KOPT-K1 (cell line): ENCODE measurements around the gene KRT75.

Experiments used
- H3K27ac ChIP-seq: fragments of 200-600 bp; sonication (generic); 2 replicates; pipeline ENCODE4 v1.5.1; 2016; ENCODE audit warnings: antibody characterized with exemption, mild to moderate bottlenecking, low read depth, low read length; ENCODE audit not compliant: poor library complexity, severe bottlenecking
- H3K36me3 ChIP-seq: fragments of 200-600 bp; sonication (generic); 2 replicates; pipeline ENCODE4 v1.5.1; 2017; ENCODE audit warnings: antibody characterized with exemption, mild to moderate bottlenecking, low read length, moderate library complexity; ENCODE audit not compliant: insufficient read depth
- H3K9me3 ChIP-seq: fragments of 200-600 bp; sonication (generic); 2 replicates; pipeline ENCODE4 v1.5.1; 2017; ENCODE audit warnings: antibody characterized with exemption, low read length, mild to moderate bottlenecking; ENCODE audit not compliant: insufficient read depth, poor library complexity, severe bottlenecking

Gene KRT75

DNA sequence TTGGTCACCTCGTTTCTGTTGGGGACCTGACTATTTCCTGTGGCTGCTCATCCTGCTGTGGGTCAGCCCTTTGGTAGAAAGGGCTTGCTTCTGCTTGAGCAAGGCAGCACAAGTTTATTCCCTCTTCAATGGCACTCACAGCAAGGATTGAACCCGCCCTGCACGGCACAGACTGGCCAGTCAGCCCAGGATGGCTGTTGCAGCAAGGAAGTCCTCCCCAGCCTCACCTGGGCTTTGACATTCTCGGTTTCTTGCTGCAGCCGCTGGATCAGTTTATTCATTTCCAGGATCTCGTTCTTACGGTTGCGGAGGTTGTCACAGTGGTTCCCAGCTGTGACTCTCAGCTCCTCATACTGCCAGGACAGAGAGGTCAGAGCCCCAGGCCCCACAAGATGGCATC lies 37.5 kb downstream of the KRT75 start:
- no peak overlapping the region for H3K27ac ChIP-seq
- H3K9me3 ChIP-seq = no peaks in the 10 kb centered on the region
- no peaks in the 10 kb centered on the region for H3K36me3 ChIP-seq

DNA sequence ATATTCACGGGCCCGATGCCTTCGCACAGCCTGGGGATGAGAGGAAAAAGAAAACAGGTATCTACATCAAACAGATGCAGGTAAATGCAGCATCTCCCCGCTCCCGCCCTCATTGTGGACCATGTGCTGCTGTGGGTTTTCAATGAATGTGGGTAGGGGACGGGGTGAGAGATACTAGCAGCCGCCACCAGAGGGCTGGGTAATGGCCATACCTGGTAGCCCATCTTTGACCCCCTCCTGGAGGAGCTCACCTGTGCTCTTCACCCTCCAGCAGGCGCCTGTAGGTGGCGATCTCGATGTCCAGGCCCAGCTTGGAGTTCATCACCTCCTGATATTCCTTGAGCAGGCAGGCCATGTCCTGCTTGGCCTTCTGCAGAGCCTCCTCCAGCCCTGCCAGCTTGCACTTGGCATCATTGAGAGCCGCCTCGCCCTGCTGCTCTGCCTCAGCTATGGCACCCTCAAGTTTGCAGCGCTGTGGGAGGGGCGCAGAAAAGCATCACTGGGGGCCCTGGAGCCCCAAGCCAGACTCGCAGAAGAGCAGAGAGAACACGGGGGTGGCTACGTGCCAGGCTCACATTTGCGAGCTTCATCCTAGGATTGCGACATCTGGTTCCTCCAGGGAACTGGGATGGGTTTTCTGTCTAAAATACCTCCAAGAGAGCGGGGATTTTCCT lies 38.3 kb downstream of the KRT75 start:
- Histone ChIP-seq H3K36me3 (no peaks in the 10 kb centered on the region), H3K27ac (no peak overlapping the region), H3K9me3 (no peaks in the 10 kb centered on the region)

DNA sequence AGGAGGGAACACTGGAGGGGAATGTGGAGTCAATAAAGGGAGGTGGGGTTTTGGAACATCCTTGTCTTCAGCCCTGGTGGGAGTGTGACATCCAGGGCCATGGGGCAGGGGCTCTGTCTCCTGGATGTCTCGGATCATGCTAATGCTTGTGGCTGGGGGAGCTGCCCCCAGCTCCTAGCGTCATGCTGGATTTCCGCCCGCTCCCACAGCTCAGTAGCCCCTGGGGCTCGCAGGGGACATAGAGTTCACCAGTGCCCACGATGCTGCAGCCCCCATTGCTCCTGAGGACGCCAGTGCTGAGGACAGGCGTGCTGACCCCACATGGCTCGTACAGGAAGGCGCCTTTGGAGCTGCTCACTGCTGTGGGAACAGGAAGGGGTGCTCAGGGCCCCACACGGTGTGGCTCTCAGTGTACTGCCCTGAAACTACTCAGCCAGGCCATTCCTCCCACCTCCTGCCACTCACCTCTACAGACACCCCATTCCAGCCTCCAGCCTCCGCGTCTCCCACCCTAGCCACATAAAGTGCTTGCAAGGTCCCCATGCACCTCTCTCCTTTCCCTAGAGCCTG lies 39.2 kb downstream of the KRT75 start:
- no peaks in the 10 kb centered on the region for H3K9me3 ChIP-seq
- no peaks in the 10 kb centered on the region for H3K36me3 ChIP-seq
- H3K27ac ChIP-seq = no peak overlapping the region

DNA sequence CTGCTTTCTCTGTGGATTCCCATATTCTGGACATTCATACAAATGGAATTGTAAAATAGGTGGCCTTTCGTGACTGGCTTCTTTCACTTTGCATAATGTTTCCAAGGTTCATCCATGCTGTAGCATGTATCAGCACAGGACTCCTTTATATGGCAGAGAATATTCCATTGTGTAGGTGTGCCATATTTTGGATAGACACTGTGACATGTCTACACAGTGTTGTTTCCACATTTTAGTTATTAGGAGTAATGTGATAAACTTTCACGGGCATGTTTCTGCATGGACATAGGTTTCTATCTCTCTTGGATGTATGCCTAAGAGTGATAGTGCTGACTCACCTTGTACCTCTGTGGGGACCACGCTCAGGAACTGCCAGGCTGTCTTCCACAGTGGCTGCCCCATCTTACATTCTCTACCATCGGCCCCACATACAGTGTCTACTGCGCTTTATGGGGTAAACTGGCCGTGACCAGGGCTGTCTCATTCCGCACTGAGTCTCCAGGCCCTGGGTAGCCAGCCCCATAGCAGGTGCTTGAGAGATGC lies 41.6 kb downstream of the KRT75 start:
- H3K9me3 ChIP-seq = no peaks in the 10 kb centered on the region
- H3K27ac ChIP-seq = no peak overlapping the region
- no peaks in the 10 kb centered on the region for H3K36me3 ChIP-seq

DNA sequence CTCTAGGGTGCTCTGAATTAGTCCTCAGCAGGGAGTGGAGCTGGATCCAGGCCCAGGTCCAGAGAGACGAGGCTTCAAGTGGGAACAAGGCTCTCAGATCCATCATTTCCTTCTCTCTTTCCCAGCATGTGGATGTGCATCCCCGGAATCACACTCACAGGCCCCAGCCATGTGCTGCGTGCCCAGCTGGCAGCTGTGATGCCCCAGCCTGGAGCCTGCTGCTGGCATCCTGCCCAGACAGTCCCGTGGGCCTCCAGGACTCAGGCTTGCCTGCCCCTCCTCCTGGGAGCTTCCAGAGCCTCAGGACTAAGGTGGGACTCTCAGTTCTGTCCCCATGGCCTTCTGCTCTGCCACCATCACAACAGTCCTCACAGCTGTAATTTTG lies 42.6 kb downstream of the KRT75 start:
- Histone ChIP-seq H3K27ac (no peak overlapping the region), H3K36me3 (no peaks in the 10 kb centered on the region), H3K9me3 (no peaks in the 10 kb centered on the region)

DNA sequence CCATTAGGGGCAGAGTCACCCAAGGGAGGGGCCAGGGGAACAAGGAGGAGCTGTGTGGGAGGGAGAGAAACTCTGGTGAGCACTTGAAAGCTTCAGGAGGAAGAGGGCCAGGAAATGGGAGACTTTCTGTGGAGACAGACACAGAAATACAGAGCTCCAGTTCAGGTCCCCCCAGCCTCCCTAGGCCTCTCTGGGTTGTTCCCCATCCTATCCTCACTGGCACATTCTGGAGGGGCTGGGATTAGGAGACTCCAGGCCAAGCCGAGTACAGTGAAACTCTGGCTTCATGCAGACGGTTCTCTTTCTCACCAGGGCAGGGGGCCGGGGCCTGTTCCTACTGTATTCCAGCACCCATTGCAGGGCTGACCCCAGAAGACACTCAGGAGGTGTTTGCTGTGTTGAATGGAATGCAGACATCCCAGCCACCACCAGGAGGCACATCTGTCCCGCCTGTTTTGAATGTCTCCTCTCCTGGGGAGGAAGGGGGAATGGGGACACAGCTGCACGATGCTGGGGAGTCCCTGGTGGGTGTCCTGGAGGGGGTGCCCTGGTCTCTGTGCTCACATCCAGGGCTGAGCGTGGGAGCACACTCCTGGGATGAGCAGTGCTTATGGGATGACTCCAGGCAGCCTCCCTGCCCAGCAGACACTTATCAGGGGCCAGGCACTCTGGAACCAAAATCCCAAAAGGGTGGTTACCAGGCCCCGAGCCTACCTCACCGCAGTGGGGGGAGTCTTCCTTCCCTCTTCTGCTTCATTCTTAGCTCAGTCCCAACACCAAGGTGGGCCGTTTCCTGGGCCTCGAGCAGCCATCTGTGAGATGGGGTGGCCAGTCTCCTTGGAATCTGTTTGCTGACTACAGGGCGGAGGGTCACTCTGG lies 43.2 kb downstream of the KRT75 start:
- Histone ChIP-seq H3K36me3 (no peaks in the 10 kb centered on the region), H3K9me3 (no peaks in the 10 kb centered on the region), H3K27ac (no peak overlapping the region)

DNA sequence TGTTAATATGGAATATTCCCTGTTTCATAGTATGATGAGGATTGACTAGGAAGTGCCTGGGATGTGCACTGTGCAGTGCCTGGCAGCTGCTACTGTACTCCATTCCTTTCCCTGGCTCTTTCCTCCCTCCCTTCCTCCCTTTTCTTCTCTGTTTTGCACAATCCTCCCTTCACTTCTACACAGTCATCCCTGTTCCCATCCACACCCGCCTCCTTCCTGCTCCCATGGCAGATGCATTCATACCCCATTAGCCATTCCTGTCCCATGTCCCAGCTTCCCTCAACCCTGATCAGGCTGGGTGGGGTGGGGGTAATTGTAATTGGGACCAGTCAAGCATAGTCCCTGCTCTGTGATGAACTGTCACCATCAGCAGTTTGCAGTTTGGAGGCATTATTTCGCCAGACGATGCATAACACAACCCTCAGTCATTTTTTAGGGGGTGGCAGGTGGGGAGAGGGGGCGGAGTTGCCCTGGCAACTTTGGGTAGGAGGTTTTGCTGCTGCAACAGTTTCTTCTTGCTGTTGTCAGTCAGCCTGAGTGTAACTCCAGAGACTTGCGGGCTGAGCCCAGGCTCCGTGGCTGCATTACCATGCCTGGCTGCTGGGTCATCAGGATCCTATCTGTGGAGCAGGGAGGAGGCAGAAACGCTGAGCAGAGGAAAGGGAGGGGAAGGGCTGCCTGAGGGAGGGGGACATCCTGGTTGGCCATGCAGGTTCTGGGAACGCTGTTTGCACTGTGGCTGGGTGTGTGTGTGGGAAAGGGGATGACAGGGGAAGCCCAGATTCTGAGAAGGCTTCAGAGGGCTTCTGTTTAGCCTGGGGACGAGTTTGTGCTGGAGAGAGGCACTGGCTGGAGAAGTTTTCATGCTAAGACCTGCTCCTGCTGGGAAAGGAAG lies 44.6 kb downstream of the KRT75 start:
- H3K9me3 ChIP-seq = no peaks in the 10 kb centered on the region
- no peaks in the 10 kb centered on the region for H3K36me3 ChIP-seq
- no peak overlapping the region for H3K27ac ChIP-seq

DNA sequence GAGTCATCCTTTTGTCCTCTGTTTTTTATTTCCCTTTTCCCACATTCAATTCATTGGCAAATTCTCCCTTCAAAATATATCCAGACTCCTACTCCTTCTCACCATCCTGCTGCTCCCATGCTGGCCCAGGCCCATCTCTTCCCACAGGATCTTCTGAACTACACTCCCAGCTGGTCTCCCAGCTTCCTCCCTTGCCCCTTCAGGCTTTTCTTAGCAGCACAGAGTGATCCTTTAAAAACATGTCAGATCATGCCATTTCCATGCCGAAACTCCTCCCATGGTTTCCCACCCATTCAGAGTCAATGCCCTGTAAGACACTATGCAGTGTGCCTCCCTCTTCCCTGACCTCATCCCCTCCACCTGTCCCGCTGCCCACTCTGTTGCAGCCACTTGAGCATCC lies 46.3 kb downstream of the KRT75 start:
- no peaks in the 10 kb centered on the region for H3K9me3 ChIP-seq
- no peaks in the 10 kb centered on the region for H3K36me3 ChIP-seq
- H3K27ac ChIP-seq = no peak overlapping the region

DNA sequence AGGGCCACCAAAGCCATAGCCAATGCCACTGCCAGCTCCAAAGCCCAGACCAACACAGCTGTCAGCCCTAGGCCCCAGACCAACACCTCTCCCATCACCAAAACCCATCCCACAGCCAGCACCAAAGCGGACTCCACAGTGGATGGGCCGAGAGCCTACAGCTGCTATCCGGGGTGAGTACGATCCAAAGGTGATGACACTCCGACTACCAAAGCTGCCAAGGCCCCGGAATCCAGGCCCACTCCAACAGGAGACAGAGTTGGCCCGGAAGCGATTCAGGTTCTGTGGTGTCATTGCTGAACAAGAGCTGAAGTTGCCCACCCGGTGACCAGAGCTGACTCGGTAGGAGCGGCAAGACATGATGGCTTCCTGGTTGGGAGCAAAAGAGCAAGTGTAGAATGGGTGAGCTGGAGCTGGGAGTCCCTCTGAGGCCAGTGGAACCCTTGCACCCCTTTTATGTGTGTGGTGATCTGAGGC lies 48.9 kb downstream of the KRT75 start, which contains the start of gene KRT84:
Gene KRT84 (minus strand): TSS at position 427 of the 477 bp plus-strand sequence. CDS start 67 bp downstream, at position 360.
- no peaks in the 10 kb centered on the region for H3K36me3 ChIP-seq
- H3K9me3 ChIP-seq = no peaks in the 10 kb centered on the region
- no peak within 1 kb of the TSS for H3K27ac ChIP-seq

DNA sequence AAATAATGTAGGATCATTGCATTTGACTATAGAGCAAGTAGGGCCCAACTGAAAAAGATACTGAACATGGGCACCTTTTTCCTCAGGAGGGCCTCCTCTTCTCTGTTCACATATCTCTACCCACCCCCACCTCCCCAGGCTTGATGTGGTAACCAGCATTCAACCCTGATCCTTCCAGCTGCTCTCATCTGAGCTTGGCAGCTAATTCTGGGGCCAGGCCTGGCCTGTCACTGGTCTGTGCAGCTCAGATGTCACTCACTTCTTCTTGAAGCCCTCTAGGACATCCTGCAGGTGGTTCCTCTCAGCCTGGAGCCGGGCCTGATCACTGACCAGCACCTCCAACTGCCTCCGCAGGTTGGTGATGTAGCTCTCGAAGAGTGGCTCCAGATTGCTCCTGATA lies 50.8 kb downstream of the KRT75 start:
- no peaks in the 10 kb centered on the region for H3K36me3 ChIP-seq
- H3K9me3 ChIP-seq = no peaks in the 10 kb centered on the region
- H3K27ac ChIP-seq = no peak overlapping the region

DNA sequence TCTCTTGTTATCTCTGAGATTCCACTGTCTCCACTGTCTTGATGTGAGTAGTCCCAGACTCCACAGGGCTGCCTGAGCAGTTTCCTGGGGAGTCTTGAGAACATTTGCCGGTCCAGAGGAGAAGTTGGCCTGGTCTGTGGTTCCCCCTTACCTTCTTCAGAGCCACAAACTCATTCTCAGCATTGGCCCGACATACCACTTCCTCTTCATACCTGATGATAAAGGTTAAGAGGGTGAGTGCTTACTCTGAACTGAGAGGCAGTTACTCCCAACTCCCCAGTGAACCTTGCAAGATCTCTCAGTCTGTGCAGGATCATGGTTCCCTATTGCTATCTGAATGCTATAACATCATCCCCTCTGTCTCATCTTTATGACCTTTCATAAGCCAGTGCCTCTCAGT lies 51.3 kb downstream of the KRT75 start:
- no peaks in the 10 kb centered on the region for H3K36me3 ChIP-seq

DNA sequence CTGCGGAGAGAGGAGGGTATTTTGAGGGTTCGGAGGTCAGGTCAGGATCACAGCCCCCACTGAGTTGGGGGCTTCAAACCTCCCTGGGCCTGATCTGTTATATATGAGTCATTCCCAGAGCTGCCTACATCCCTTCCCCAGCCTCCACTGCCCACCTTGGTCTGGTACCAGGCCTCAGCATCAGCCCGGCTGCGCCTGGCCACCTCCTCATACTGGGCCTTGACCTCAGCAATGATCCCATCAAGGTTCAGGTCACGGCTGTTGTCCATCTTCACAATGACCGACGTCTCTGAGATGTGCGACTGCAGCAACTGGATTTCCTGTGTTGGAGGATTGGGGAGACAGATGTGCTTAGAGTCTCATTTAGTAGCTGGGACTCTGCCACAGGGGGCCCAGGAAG lies 53.0 kb downstream of the KRT75 start:
- Histone ChIP-seq H3K9me3 (no peaks in the 10 kb centered on the region), H3K36me3 (no peaks in the 10 kb centered on the region), H3K27ac (no peak overlapping the region)

More for the DNA sequence above, 51.3 kb downstream of the KRT75 start:
- H3K27ac ChIP-seq = no peak overlapping the region
- no peaks in the 10 kb centered on the region for H3K9me3 ChIP-seq

DNA sequence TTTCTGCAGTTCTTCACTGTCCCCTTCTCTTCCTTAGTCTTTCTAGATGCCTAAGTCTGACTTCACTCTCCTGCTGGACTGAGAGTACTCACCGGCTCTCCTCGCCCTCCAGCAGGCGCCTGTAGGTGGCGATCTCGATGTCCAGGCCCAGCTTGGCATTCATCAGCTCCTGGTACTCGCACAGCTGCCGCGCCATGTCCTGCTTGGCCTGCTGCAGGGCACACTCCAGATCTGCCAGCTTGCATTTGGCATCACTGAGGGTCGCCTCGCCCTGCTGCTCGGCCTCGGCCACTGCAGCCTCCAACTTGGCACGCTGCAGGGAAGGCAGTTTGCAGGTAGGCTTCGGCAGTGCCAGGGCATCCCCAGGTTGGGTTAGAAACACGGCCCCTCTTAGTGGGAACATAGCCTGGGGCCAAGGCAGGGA lies 53.9 kb downstream of the KRT75 start:
- H3K27ac ChIP-seq = no peak overlapping the region
- H3K9me3 ChIP-seq = no peaks in the 10 kb centered on the region
- no peaks in the 10 kb centered on the region for H3K36me3 ChIP-seq

DNA sequence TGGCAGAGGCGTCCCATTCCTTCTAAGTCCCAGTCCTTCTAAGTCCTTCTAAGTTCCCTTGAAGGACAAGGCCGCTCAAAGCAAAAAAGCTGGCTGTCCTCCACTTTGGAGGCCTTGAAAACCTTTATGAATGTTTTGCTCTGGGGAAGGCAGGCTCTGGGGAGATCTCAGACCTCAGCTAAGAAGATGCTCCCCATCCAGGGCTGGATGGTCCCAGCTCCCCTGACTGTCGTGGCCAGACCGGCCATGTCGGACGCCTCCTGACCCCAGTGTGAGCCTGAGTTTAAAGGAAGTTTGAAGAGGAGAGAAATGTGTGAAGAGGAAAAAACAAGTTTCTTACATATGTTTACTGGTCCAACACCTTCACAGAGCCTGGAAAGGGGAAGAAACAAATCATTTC lies 54.6 kb downstream of the KRT75 start:
- Histone ChIP-seq H3K27ac (no peak overlapping the region), H3K9me3 (no peaks in the 10 kb centered on the region), H3K36me3 (no peaks in the 10 kb centered on the region)
